Tibial nerve (tissue), 4 donors: ENCODE data around the gene SFXN5. TPM values are rescaled to one million over a fixed set of nuclear protein-coding genes. Genes with fewer than 3 reads are reported as not detected.

ENCODE experiments used
- DNase-seq, 2 donors: peaks; one replicate each; pipeline ENCODE4 v3.0.0-alpha.2; 2019; ENCODE audit warnings: low spot score in 2 of 2
- H3K27ac ChIP-seq, 4 donors: fragments of 200-600 bp; sonication (generic) in 3 of 4; one replicate each; pipeline ENCODE4 v1.5.1; 2017 to 2019; ENCODE audit warnings: mild to moderate bottlenecking in 1 of 4
- H3K27me3 ChIP-seq, 2 donors: fragments of 200-600 bp; sonication (generic) in 1 of 2; one replicate each; pipeline versions ENCODE4 v1.5.1 to v1.6.0; 2017 to 2019
- H3K36me3 ChIP-seq, 3 donors: fragments of 200-600 bp; sonication (generic); one replicate each; pipeline ENCODE4 v1.5.1; 2018 to 2019
- H3K4me1 ChIP-seq, 4 donors: fragments of 200-600 bp; sonication (generic) in 3 of 4; one replicate each; pipeline ENCODE4 v1.5.1; 2017 to 2019
- H3K4me3 ChIP-seq, 4 donors: fragments of 200-600 bp; sonication (generic) in 3 of 4; one replicate each; pipeline ENCODE4 v1.5.1; 2017 to 2019; ENCODE audit warnings: mild to moderate bottlenecking in 1 of 4, moderate library complexity in 1 of 4
- H3K9me3 ChIP-seq, 4 donors: fragments of 200-600 bp; sonication (generic) in 3 of 4; one replicate each; pipeline ENCODE4 v1.5.1; 2017 to 2019
- EP300 ChIP-seq, 2 donors: sonication (generic); formaldehyde crosslinking; IDR thresholded peaks; one replicate each; pipeline ENCODE4 v1.6.1; 2017; ENCODE audit warnings: antibody characterized with exemption in 2 of 2, mild to moderate bottlenecking in 1 of 2
- POLR2A ChIP-seq, 2 donors: fragments of 450-650 bp; IDR thresholded peaks; one replicate each; pipeline ENCODE4 v1.6.1; 2017; ENCODE audit warnings: antibody characterized with exemption in 2 of 2, mild to moderate bottlenecking in 2 of 2, moderate library complexity in 2 of 2
- WGBS, 2 donors: methylation state at CpG; one replicate each; pipeline ENCODE4 v1.1.5; 2018; 5-methylcytosine and 5-hydroxymethylcytosine counted together
- total RNA-seq, 4 donors: library from RNA; depleted of rRNA; stranded (reverse); fragments of >200 nt; gene quantifications; one replicate each; pipeline ENCODE4 v1.1.0, GENCODE V29; 2016
- TF ChIP-seq, protein P1 (sequence below), 5 experiments: fragments of 200-600 bp in 3 of 5; fragments of 450-650 bp in 2 of 5; sonication (generic) in 3 of 5; IDR thresholded peaks; one replicate each; pipeline ENCODE4 v1.5.1; 2016 to 2019; ENCODE audit warnings: antibody characterized with exemption in 5 of 5, mild to moderate bottlenecking in 3 of 5, moderate library complexity in 2 of 5

SFXN5 gene
- total RNA-seq, 4 donors from 2014 or later: 13.8 to 58.1 (median 21.7) TPM

DNA sequence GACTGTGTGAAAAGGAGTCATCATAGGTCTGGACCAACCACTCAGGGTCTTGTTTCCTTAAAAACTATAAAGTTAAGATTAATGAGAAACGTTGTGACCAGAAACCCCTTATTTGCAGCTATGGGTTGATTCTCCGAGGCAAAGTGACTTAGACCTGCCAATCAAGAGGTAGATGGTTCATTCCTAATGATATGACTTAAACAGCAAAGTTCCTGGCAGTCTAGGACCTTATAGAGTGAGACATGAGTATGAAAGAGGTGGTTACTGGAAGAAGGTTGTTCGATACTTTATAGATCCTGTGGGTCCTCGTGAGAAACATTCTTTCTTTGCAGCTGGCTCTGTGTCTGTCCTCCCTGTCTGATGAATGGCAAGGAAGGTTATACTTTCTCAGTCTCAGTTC is 8.0 kb downstream of the SFXN5 start:
- H3K36me3 ChIP-seq: peaks cover 0 to 6% (median 0%) of the 10 kb centered on the region in 3 donors
- no peaks in the 10 kb centered on the region for H3K9me3 ChIP-seq
- no peak overlapping the region for H3K27ac ChIP-seq
- TF ChIP-seq, protein P1, sequence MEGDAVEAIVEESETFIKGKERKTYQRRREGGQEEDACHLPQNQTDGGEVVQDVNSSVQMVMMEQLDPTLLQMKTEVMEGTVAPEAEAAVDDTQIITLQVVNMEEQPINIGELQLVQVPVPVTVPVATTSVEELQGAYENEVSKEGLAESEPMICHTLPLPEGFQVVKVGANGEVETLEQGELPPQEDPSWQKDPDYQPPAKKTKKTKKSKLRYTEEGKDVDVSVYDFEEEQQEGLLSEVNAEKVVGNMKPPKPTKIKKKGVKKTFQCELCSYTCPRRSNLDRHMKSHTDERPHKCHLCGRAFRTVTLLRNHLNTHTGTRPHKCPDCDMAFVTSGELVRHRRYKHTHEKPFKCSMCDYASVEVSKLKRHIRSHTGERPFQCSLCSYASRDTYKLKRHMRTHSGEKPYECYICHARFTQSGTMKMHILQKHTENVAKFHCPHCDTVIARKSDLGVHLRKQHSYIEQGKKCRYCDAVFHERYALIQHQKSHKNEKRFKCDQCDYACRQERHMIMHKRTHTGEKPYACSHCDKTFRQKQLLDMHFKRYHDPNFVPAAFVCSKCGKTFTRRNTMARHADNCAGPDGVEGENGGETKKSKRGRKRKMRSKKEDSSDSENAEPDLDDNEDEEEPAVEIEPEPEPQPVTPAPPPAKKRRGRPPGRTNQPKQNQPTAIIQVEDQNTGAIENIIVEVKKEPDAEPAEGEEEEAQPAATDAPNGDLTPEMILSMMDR (IDR thresholded peaks at IDR 0.05): no peak
- TF ChIP-seq EP300 (IDR thresholded peaks at IDR 0.05): no peak
- no peak for TF ChIP-seq POLR2A (IDR thresholded peaks at IDR 0.05)
- DNase-seq: no peak
- H3K27me3 ChIP-seq: no peaks in the 10 kb centered on the region
- H3K4me3 ChIP-seq: no peak overlapping the region
- 70 to 73% methylated on average over 4 of the region's 4 CpGs for WGBS, 2 donors
- H3K4me1 ChIP-seq: peaks cover 0 to 22% (median under 1%) of the 10 kb centered on the region in 4 donors

DNA sequence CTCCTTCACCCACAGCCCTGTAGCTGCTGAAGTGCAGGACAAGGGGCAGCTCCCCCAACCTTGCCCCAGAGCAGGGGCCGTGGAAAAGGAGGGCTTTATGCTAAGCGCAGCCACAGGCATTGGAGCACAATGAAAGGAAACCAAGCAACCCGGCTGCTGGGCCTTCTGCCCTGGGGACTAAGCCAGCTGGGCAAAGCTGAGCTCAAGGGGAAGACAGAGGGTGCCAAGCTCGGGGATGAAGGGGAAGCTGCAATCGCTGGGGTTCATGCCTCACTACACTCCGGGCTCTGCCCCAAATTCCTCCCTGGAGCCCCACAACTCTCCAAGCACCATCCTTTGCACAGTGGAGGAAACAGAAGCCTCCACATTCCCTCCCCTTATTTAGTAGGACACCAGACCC is 12.4 kb downstream of the SFXN5 start:
- no peak overlapping the region for H3K4me3 ChIP-seq
- 72 to 76% methylated on average over 6 of the region's 6 CpGs for WGBS, 2 donors
- peaks cover 0 to 15% (median 0%) of the 10 kb centered on the region in 4 donors for H3K4me1 ChIP-seq
- H3K36me3 ChIP-seq: peaks cover 0 to 35% (median 4%) of the 10 kb centered on the region in 3 donors
- TF ChIP-seq, protein P1 (IDR thresholded peaks at IDR 0.05): no peak
- TF ChIP-seq EP300 (IDR thresholded peaks at IDR 0.05) (no peak), POLR2A (IDR thresholded peaks at IDR 0.05) (no peak)
- DNase-seq: no peak
- H3K27ac ChIP-seq: no peak overlapping the region
- H3K9me3 ChIP-seq: peaks cover 0 to 15% (median 0%) of the 10 kb centered on the region in 4 donors
- H3K27me3 ChIP-seq: no peaks in the 10 kb centered on the region

DNA sequence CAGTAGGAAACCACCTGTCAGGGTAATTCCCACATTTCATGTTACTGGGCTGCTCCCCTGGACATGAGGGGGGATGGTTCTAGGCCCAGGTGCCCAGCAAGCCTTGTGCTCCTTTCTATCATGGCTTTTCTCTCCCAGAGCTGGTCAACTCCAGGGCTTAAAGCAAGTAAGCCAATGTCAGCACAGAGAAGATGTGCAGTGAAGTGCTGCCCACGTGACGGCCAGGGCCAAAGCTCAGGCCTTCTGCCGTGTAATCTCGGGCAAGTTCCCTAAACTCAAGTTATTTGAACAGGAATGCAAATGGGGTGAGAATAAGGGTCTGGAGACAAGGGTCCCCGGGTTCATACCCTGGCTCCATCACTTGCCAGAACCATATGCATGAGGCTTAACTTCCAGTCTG is 16.5 kb downstream of the SFXN5 start:
- TF ChIP-seq POLR2A (IDR thresholded peaks at IDR 0.05) (no peak), EP300 (IDR thresholded peaks at IDR 0.05) (no peak)
- TF ChIP-seq, protein P1 (IDR thresholded peaks at IDR 0.05): no peak
- Histone ChIP-seq H3K4me3 (no peak overlapping the region), H3K36me3 (peaks cover 0 to 35% (median 4%) of the 10 kb centered on the region in 3 donors), H3K4me1 (peaks cover 0 to 18% (median 4%) of the 10 kb centered on the region in 4 donors), H3K9me3 (peaks cover 0 to 15% (median 0%) of the 10 kb centered on the region in 4 donors), H3K27me3 (no peaks in the 10 kb centered on the region), H3K27ac (peak overlapping the region in 1 of 4 donors; percentile 52)
- 93 to 95% methylated on average over 5 of the region's 5 CpGs for WGBS, 2 donors
- no peak for DNase-seq

DNA sequence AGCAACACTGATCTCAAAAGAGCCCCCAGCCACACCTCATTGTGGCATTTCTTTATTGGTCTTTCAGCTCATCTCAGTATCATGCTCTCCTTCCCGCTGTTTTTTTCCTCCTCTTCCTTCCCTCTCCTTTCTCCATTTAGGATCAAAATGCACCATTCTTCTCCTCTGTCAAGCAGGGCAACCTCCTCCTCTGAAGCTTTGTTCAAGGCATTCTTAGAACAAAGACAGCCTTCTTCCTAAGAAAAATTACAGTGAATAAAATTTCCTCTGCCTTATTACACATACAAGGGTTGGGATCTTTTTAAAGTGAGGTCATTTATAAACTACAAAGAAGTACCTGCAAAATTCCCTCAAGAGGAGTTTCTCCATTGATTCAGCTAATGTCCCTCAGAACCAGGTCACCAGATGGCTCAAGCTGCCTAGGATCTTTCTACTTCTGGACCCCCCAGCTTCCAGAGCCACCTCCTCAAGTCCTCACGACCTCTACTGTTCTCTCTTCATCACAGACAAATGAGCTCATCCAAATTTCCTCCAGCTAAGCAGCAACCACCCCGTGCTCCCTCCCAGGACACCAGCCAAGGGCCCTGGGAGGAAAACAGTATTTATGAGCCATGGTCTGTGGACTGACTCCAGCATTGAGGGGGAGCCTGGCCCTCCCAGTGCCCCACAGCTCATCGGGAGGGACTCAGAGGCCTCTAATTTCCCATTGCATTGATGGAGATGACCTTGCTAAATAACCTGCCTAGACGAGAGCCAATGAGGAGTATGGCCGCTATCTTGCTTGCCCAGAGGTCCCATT is 18.0 kb downstream of the SFXN5 start:
- H3K4me1 ChIP-seq: peaks cover 0 to 13% (median 4%) of the 10 kb centered on the region in 4 donors
- peaks cover 0 to 15% (median 0%) of the 10 kb centered on the region in 4 donors for H3K9me3 ChIP-seq
- H3K27ac ChIP-seq: peak overlapping the region in 3 of 4 donors; percentile 6 to 82 (median 52)
- no peak overlapping the region for H3K4me3 ChIP-seq
- TF ChIP-seq, protein P1 (IDR thresholded peaks at IDR 0.05): no peak
- TF ChIP-seq POLR2A (IDR thresholded peaks at IDR 0.05) (no peak), EP300 (IDR thresholded peaks at IDR 0.05) (no peak)
- WGBS, 2 donors: 28 to 36% methylated on average over 6 of the region's 6 CpGs
- DNase-seq: no peak
- H3K36me3 ChIP-seq: peaks cover 0 to 29% (median 4%) of the 10 kb centered on the region in 3 donors
- H3K27me3 ChIP-seq: no peaks in the 10 kb centered on the region

DNA sequence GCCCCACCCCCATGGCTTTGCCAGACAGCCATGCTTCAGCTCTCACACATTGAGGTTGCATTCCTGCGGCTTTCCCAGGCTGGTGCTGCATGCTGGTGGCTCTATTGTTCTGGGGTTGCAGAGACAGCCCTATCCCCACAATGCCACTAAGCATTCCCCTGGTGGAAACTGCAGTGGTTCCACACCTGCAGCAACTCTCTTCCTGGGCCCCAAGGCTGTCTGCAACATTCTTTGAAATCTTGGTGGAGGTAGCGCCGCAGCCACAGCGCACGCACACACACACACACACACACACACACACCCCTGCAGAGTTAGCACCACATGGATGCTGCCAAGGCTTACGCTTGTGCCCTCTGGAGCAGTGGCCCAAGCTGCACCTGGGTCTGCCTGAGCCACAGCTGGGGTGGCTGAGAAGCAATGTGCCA is 21.4 kb downstream of the SFXN5 start:
- no peak overlapping the region for H3K4me3 ChIP-seq
- TF ChIP-seq EP300 (IDR thresholded peaks at IDR 0.05) (no peak), POLR2A (IDR thresholded peaks at IDR 0.05) (no peak)
- TF ChIP-seq, protein P1 (IDR thresholded peaks at IDR 0.05): no peak
- no peak for DNase-seq
- no peaks in the 10 kb centered on the region for H3K36me3 ChIP-seq
- H3K27ac ChIP-seq: no peak overlapping the region
- no peaks in the 10 kb centered on the region for H3K9me3 ChIP-seq
- H3K27me3 ChIP-seq: no peaks in the 10 kb centered on the region
- peaks cover 0 to 13% (median 4%) of the 10 kb centered on the region in 4 donors for H3K4me1 ChIP-seq
- whole genome bisulfite sequencing, 2 donors: 89 to 92% methylated on average over 6 of the region's 6 CpGs
